Fibroblast of mammary gland (primary cell): ENCODE data around the gene ADAM19.

Source experiments
- DNase-seq: peaks from one replicate; pipeline ENCODE4 v3.0.0-alpha.2; 2010; ENCODE audit warnings: low read depth
- H3K4me3 ChIP-seq: 2 replicates; pipeline ENCODE4 v1.5.1; 2011; ENCODE audit warnings: low read depth, mild to moderate bottlenecking, low read length, moderate library complexity; ENCODE audit not compliant: control insufficient read depth
- CTCF ChIP-seq: conservative IDR thresholded peaks from 2 replicates; pipeline ENCODE4 v1.5.1; 2011; ENCODE audit warnings: low read depth, low read length, inconsistent platforms; ENCODE audit not compliant: control insufficient read depth, insufficient read depth

Gene ADAM19

GRCh38 chr5:157469073-157469472 lies 106.5 kb downstream of the ADAM19 start:
- DNase-seq: no peak
- TF ChIP-seq CTCF: no peak
- no peak overlapping the region for H3K4me3 ChIP-seq

DNA sequence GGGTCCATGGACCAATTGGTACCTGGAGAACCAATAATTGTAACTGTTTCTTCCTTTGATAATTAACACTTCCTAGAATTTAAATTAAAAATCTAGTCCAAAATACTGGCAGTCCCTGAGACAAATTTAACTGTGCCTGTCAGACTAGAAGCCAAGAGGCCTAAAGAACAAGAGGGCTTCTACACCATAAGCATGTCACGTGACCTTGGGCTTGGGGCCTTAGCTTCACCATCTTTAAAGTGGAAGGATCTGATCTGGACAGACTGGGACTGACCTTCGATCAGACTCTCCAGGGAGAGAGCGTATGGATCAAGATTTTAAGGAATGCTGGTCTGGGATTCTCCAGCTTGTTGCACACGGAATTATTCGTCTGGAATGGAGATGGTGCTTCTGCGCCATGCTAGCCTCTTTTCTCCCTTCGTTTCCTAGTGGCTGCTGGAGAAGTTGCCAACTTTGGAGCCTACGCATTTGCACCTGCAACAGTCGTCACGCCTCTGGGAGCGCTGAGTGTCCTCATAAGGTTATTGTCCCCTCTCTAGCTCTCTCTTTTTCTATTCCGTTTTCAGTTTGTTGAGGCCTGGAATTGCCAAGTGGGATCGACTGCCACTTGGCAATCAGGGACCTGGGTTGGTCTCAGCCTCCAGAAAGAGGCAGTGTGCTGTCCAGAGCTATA lies 107.1 kb downstream of the ADAM19 start:
- H3K4me3 ChIP-seq: no peak overlapping the region
- no peak for DNase-seq
- TF ChIP-seq CTCF: no peak

GRCh38 chr5:157464519-157465171 lies 110.9 kb downstream of the ADAM19 start:
- no peak for TF ChIP-seq CTCF
- DNase-seq: peak; percentile 95
- no peak overlapping the region for H3K4me3 ChIP-seq

- peak; percentile 90 for DNase-seq
- no peak for TF ChIP-seq CTCF
- no peak overlapping the region for H3K4me3 ChIP-seq
Measured at GRCh38 chr5:157463621-157464518, 111.7 kb downstream of the ADAM19 start.

GRCh38 chr5:157463081-157463480 lies 112.5 kb downstream of the ADAM19 start:
- TF ChIP-seq CTCF: no peak
- DNase-seq: no peak

GRCh38 chr5:157460921-157461792 lies 114.4 kb downstream of the ADAM19 start:
- TF ChIP-seq CTCF: no peak
- no peak overlapping the region for H3K4me3 ChIP-seq
- no peak for DNase-seq

More at GRCh38 chr5:157463081-157463480, 112.5 kb downstream of the ADAM19 start:
- no peak overlapping the region for H3K4me3 ChIP-seq
